HEK293 (cell line): ENCODE results near the gene PLPP7.
A peak's percentile ranks its signal among the peaks of the same experiment; 100 is the strongest.

Experiments used
- CTCF ChIA-PET: fragments of 350-600 bp; formaldehyde crosslinking; extraction: SDS; loops from one replicate; lab custom pipeline; 2021; ENCODE audit warnings: antibody characterized with exemption; lab: Yijun Ruan, JAX
- POLR2A ChIA-PET: fragments of 300-600 bp; formaldehyde crosslinking; extraction: SDS; loops from one replicate; lab custom pipeline; 2020; ENCODE audit warnings: antibody characterized with exemption, inconsistent platforms; lab: Yijun Ruan, JAX
- H3K27ac ChIP-seq: fragments of 200-500 bp; sonication (Bioruptor generic); 2 replicates; pipeline ENCODE4 v1.5.1; 2014; ENCODE audit warnings: low read depth, low read length, control low read depth, inconsistent platforms; ENCODE audit errors: extremely low read depth
- H3K36me3 ChIP-seq, 2 experiments: fragments of 200-500 bp in 1 of 2; sonication (Bioruptor generic) in 1 of 2; 1 replicate in 1 of 2; 2 replicates in 1 of 2; pipeline ENCODE4 v1.5.1; 2014 to 2017; ENCODE audit warnings: inconsistent platforms in 2 of 2, low read length in 2 of 2; ENCODE audit not compliant: control insufficient read depth in 2 of 2, insufficient read depth in 1 of 2
- H3K4me1 ChIP-seq: fragments of 200-500 bp; sonication (Bioruptor generic); 2 replicates; pipeline ENCODE4 v1.5.1; 2014; ENCODE audit warnings: mild to moderate bottlenecking, low read length, inconsistent platforms; ENCODE audit not compliant: control insufficient read depth, insufficient read depth
- H3K4me3 ChIP-seq: 2 replicates; pipeline ENCODE4 v1.5.1; 2011; ENCODE audit warnings: low read depth, mild to moderate bottlenecking, control low read depth, low read length, moderate library complexity
- H3K9me3 ChIP-seq: fragments of 200-500 bp; sonication (Bioruptor generic); 2 replicates; pipeline ENCODE4 v1.5.1; 2014; ENCODE audit warnings: low read depth, low read length, inconsistent platforms; ENCODE audit not compliant: control insufficient read depth, insufficient read depth
- FEZF1 ChIP-seq: fragments of 450-650 bp; formaldehyde crosslinking; IDR thresholded peaks from 2 replicates; pipeline ENCODE4 v1.5.1; 2016; ENCODE audit warnings: missing biosample characterization, missing genetic modification characterization
- GLIS2 ChIP-seq: fragments of 450-650 bp; formaldehyde crosslinking; IDR thresholded peaks from 2 replicates; pipeline ENCODE4 v1.5.1; 2016; ENCODE audit warnings: missing biosample characterization, missing genetic modification characterization
- HOXD13 ChIP-seq: sonication (generic); formaldehyde crosslinking; IDR thresholded peaks from 2 replicates; pipeline ENCODE4 v1.8.0; 2022; ENCODE audit warnings: missing genetic modification reagents, borderline replicate concordance
- IKZF3 ChIP-seq: fragments of 450-650 bp; IDR thresholded peaks from 2 replicates; pipeline ENCODE4 v1.5.0; 2018; ENCODE audit warnings: missing biosample characterization, mild to moderate bottlenecking, missing genetic modification characterization, moderate library complexity
- KLF17 ChIP-seq: fragments of 450-650 bp; formaldehyde crosslinking; IDR thresholded peaks from 2 replicates; pipeline ENCODE4 v1.5.1; 2016; ENCODE audit warnings: missing biosample characterization, missing genetic modification characterization
- KLF7 ChIP-seq: fragments of 450-650 bp; formaldehyde crosslinking; IDR thresholded peaks from 2 replicates; pipeline ENCODE4 v1.5.1; 2016; ENCODE audit warnings: missing biosample characterization, missing genetic modification characterization, borderline replicate concordance
- SCRT2 ChIP-seq: fragments of 450-650 bp; formaldehyde crosslinking; IDR thresholded peaks from 2 replicates; pipeline ENCODE4 v1.5.1; 2016; ENCODE audit warnings: missing biosample characterization, missing genetic modification characterization
- SP7 ChIP-seq: fragments of 450-650 bp; formaldehyde crosslinking; IDR thresholded peaks from 2 replicates; pipeline ENCODE4 v1.5.1; 2016; ENCODE audit warnings: missing biosample characterization, missing genetic modification characterization
- TCF7L2 ChIP-seq: IDR thresholded peaks from 2 replicates; pipeline ENCODE4 v1.6.1; 2011; ENCODE audit warnings: low read depth, mild to moderate bottlenecking, inconsistent platforms, low read length, moderate library complexity, borderline replicate concordance
- WT1 ChIP-seq: fragments of 450-650 bp; formaldehyde crosslinking; IDR thresholded peaks from 2 replicates; pipeline ENCODE4 v1.5.1; 2016; ENCODE audit warnings: missing biosample characterization, missing genetic modification characterization
- ZBTB10 ChIP-seq: fragments of 450-650 bp; formaldehyde crosslinking; IDR thresholded peaks from 2 replicates; pipeline ENCODE4 v1.5.1; 2016; ENCODE audit warnings: missing biosample characterization, missing genetic modification characterization
- ZBTB20 ChIP-seq: fragments of 450-650 bp; formaldehyde crosslinking; IDR thresholded peaks from 2 replicates; pipeline ENCODE4 v1.5.1; 2016; ENCODE audit warnings: missing biosample characterization, missing genetic modification characterization
- ZNF121 ChIP-seq: fragments of 450-650 bp; formaldehyde crosslinking; IDR thresholded peaks from 2 replicates; pipeline ENCODE4 v1.5.1; 2016; ENCODE audit warnings: missing biosample characterization, missing genetic modification characterization
- ZNF146 ChIP-seq: fragments of 450-650 bp; formaldehyde crosslinking; IDR thresholded peaks from 2 replicates; pipeline ENCODE4 v1.5.1; 2016; ENCODE audit warnings: missing biosample characterization, missing genetic modification characterization
- ZNF174 ChIP-seq: fragments of 450-650 bp; formaldehyde crosslinking; IDR thresholded peaks from 2 replicates; pipeline ENCODE4 v1.5.0; 2017; ENCODE audit warnings: missing biosample characterization, mild to moderate bottlenecking, missing genetic modification characterization
- ZNF354C ChIP-seq: fragments of 450-650 bp; formaldehyde crosslinking; IDR thresholded peaks from 2 replicates; pipeline ENCODE4 v1.5.1; 2016; ENCODE audit warnings: missing biosample characterization, missing genetic modification characterization, low read depth, borderline replicate concordance
- ZNF404 ChIP-seq: fragments of 450-650 bp; formaldehyde crosslinking; IDR thresholded peaks from 2 replicates; pipeline ENCODE4 v1.5.1; 2017; ENCODE audit warnings: missing biosample characterization, missing genetic modification characterization
- ZNF426 ChIP-seq: fragments of 450-650 bp; formaldehyde crosslinking; IDR thresholded peaks from 2 replicates; pipeline ENCODE4 v1.5.1; 2017; ENCODE audit warnings: missing biosample characterization, missing genetic modification characterization, mild to moderate bottlenecking, inconsistent platforms, moderate library complexity
- ZNF561 ChIP-seq: fragments of 450-650 bp; IDR thresholded peaks from 2 replicates; pipeline ENCODE4 v1.5.1; 2018; ENCODE audit warnings: missing biosample characterization, missing genetic modification characterization, borderline replicate concordance
- ZNF580 ChIP-seq: fragments of 450-650 bp; formaldehyde crosslinking; IDR thresholded peaks from 2 replicates; pipeline ENCODE4 v1.5.1; 2016; ENCODE audit warnings: missing biosample characterization, missing genetic modification characterization
- ZNF585B ChIP-seq: fragments of 450-650 bp; formaldehyde crosslinking; IDR thresholded peaks from 2 replicates; pipeline ENCODE4 v1.5.1; 2016; ENCODE audit warnings: missing biosample characterization, missing genetic modification characterization
- ZNF626 ChIP-seq: fragments of 450-650 bp; sonication (Bioruptor Pico); formaldehyde crosslinking; IDR thresholded peaks from 2 replicates; pipeline ENCODE4 v1.5.1; 2018; ENCODE audit warnings: missing biosample characterization, missing genetic modification characterization, inconsistent platforms
- ZNF670 ChIP-seq: fragments of 450-650 bp; formaldehyde crosslinking; IDR thresholded peaks from 2 replicates; pipeline ENCODE4 v1.5.1; 2016; ENCODE audit warnings: missing biosample characterization, missing genetic modification characterization, low read depth
- ZNF785 ChIP-seq: fragments of 450-650 bp; formaldehyde crosslinking; IDR thresholded peaks from 2 replicates; pipeline ENCODE4 v1.5.1; 2016; ENCODE audit warnings: missing biosample characterization, missing genetic modification characterization
- ZNF837 ChIP-seq: fragments of 450-650 bp; formaldehyde crosslinking; IDR thresholded peaks from 2 replicates; pipeline ENCODE4 v1.5.1; 2016; ENCODE audit warnings: missing biosample characterization, missing genetic modification characterization

PLPP7 gene

GRCh38 chr9:131282688-131283422, 6.7 kb upstream of the PLPP7 start (continued):
- TF ChIP-seq ZNF561 (tag by site-specific recombination) (no peak), ZBTB20 (tag by site-specific recombination) (peak; percentile 79; the same call in 1 of the 2 replicates), ZNF121 (no peak), ZNF626 (no peak), ZNF585B (tag by site-specific recombination) (no peak), WT1 (tag by site-specific recombination) (no peak), ZNF146 (no peak), ZNF580 (tag by site-specific recombination) (no peak), KLF17 (tag by site-specific recombination) (no peak), ZNF404 (tag by site-specific recombination) (no peak), ZNF670 (tag by site-specific recombination) (no peak), ZNF174 (tag by site-specific recombination) (no peak), GLIS2 (tag by site-specific recombination) (peak; percentile 32), HOXD13 (CRISPR knock-in tag) (no peak), FEZF1 (tag by site-specific recombination) (no peak), ZNF354C (no peak), ZNF837 (tag by site-specific recombination) (no peak), ZNF426 (tag by site-specific recombination) (no peak), ZNF785 (tag by site-specific recombination) (no peak), IKZF3 (tag by site-specific recombination) (peak; percentile 51; the same call in 1 of the 2 replicates), TCF7L2 (no peak), KLF7 (tag by site-specific recombination) (no peak)
- TF ChIP-seq, all 188 proteins: peak for 19

- H3K27ac ChIP-seq = no peak overlapping the region
- no peaks in the 10 kb centered on the region for H3K9me3 ChIP-seq
- no peaks in the 10 kb centered on the region for H3K36me3 ChIP-seq
- ChIA-PET CTCF (interaction anchor here (0.6 kb wide), 2 partner anchors 38 to 51 kb away, joined by 3 to 6 read pairs; no protein-coding TSS in a partner anchor), POLR2A (no interaction called here)
- H3K4me3 ChIP-seq = no peak overlapping the region
- TF ChIP-seq ZBTB10 (tag by site-specific recombination) = no peak
- no peak for TF ChIP-seq SP7 (tag by site-specific recombination)
- TF ChIP-seq SCRT2 (tag by site-specific recombination) = no peak
- no peaks in the 10 kb centered on the region for H3K4me1 ChIP-seq
Measured at GRCh38 chr9:131284856-131285255, 4.7 kb upstream of the PLPP7 start.
